ENCODE measurements around the gene NKD2.

DNA sequence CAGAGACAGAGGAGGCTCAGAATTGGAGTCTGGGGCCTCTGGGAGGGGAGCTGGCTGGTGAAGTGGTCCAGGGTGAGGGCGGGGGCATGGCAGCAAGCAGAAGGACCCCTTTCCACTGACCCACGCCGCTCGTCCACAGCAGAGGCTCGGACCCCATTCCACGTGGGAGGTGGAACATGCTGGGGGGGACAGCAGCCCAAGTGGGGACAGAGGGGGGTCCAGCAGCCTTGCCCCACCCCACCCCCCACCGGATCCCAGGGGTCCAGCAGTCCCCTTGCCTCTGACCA is 25.4 kb upstream of the NKD2 start:
- TF ChIP-seq, protein P1, sequence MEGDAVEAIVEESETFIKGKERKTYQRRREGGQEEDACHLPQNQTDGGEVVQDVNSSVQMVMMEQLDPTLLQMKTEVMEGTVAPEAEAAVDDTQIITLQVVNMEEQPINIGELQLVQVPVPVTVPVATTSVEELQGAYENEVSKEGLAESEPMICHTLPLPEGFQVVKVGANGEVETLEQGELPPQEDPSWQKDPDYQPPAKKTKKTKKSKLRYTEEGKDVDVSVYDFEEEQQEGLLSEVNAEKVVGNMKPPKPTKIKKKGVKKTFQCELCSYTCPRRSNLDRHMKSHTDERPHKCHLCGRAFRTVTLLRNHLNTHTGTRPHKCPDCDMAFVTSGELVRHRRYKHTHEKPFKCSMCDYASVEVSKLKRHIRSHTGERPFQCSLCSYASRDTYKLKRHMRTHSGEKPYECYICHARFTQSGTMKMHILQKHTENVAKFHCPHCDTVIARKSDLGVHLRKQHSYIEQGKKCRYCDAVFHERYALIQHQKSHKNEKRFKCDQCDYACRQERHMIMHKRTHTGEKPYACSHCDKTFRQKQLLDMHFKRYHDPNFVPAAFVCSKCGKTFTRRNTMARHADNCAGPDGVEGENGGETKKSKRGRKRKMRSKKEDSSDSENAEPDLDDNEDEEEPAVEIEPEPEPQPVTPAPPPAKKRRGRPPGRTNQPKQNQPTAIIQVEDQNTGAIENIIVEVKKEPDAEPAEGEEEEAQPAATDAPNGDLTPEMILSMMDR (conservative IDR thresholded peaks at IDR 0.05; ENCODE audit: low read length): no peak
- TF ChIP-seq EZH2phosphoT487 (IDR thresholded peaks at IDR 0.05; ENCODE audit: borderline replicate concordance, low read depth, low read length): no peak

Data from OCI-LY7 (cell line).